HUES64 (cell line): ENCODE measurements around the gene AQP5.
"Not testable (repeated sequence)": the region's sequence is repeated elsewhere in the genome, so short reads cannot be mapped to it uniquely, and the experiment has no call there.

ENCODE experiments used
- H3K27ac ChIP-seq: 2 replicates; pipeline ENCODE4 v1.7.0; 2013; ENCODE audit warnings: low read depth, low read length, inconsistent platforms
- H3K27me3 ChIP-seq: 2 replicates; pipeline ENCODE4 v1.6.1; 2013; ENCODE audit warnings: mild to moderate bottlenecking, low read length; ENCODE audit not compliant: insufficient read depth
- H3K36me3 ChIP-seq: 2 replicates; pipeline ENCODE4 v1.6.1; 2013; ENCODE audit warnings: mild to moderate bottlenecking, low read length; ENCODE audit not compliant: insufficient read depth
- H3K4me1 ChIP-seq: 2 replicates; pipeline ENCODE4 v1.6.1; 2013; ENCODE audit warnings: mild to moderate bottlenecking, low read length, moderate library complexity; ENCODE audit not compliant: insufficient read depth
- H3K4me3 ChIP-seq: 2 replicates; pipeline ENCODE4 v1.5.1; 2013; ENCODE audit warnings: mild to moderate bottlenecking, low read length, moderate library complexity
- H3K9ac ChIP-seq: 2 replicates; pipeline ENCODE4 v1.6.1; 2013; ENCODE audit warnings: mild to moderate bottlenecking, low read depth, low read length
- H3K9me3 ChIP-seq: 2 replicates; pipeline ENCODE4 v1.6.1; 2013; ENCODE audit warnings: low read depth, low read length; ENCODE audit not compliant: insufficient read depth
- WGBS: fragments of 150-250, 120-280 bp; methylation state at CpG from one replicate; pipeline ENCODE4 v1.1.7; 2013; ENCODE audit warnings: missing lambda C conversion rate; 5-methylcytosine and 5-hydroxymethylcytosine counted together

Gene AQP5

GRCh38 chr12:49976557-49976956, 14.9 kb downstream of the AQP5 start:
- Histone ChIP-seq H3K9me3 (no peaks in the 10 kb centered on the region), H3K36me3 (no peaks in the 10 kb centered on the region), H3K27me3 (0 out of 2 replicates have a peak, but pooled peaks cover under 1% of the 10 kb centered on the region), H3K9ac (no peak overlapping the region), H3K4me1 (peaks cover 11% of the 10 kb centered on the region), H3K27ac (no peak overlapping the region), H3K4me3 (no peak overlapping the region)
- 95% methylated on average over 1 of the region's 2 CpGs for WGBS

- no peaks in the 10 kb centered on the region for H3K9me3 ChIP-seq
- H3K36me3 ChIP-seq, result no peaks in the 10 kb centered on the region
- H3K27ac ChIP-seq, result no peak overlapping the region
- H3K27me3 ChIP-seq, result no peaks in the 10 kb centered on the region
- WGBS, result 94% methylated on average over 4 of the region's 4 CpGs
- H3K9ac ChIP-seq, result no peak overlapping the region
- H3K4me1 ChIP-seq, result peaks cover 11% of the 10 kb centered on the region
- H3K4me3 ChIP-seq, result no peak overlapping the region
Observed at GRCh38 chr12:49978125-49978524, 16.5 kb downstream of the AQP5 start.

- no peak overlapping the region for H3K9ac ChIP-seq
- H3K27me3 ChIP-seq, result no peaks in the 10 kb centered on the region
- H3K4me1 ChIP-seq, result peaks cover 11% of the 10 kb centered on the region
- no peak overlapping the region for H3K4me3 ChIP-seq
- H3K27ac ChIP-seq, result no peak overlapping the region
- 54% methylated on average over 4 of the region's 10 CpGs for WGBS
- H3K36me3 ChIP-seq, result no peaks in the 10 kb centered on the region
- no peaks in the 10 kb centered on the region for H3K9me3 ChIP-seq
Observed at GRCh38 chr12:49979016-49979586, 17.4 kb downstream of the AQP5 start.

GRCh38 chr12:49979791-49980190, 18.1 kb downstream of the AQP5 start:
- WGBS, result 93% methylated on average over 2 of the region's 3 CpGs

DNA sequence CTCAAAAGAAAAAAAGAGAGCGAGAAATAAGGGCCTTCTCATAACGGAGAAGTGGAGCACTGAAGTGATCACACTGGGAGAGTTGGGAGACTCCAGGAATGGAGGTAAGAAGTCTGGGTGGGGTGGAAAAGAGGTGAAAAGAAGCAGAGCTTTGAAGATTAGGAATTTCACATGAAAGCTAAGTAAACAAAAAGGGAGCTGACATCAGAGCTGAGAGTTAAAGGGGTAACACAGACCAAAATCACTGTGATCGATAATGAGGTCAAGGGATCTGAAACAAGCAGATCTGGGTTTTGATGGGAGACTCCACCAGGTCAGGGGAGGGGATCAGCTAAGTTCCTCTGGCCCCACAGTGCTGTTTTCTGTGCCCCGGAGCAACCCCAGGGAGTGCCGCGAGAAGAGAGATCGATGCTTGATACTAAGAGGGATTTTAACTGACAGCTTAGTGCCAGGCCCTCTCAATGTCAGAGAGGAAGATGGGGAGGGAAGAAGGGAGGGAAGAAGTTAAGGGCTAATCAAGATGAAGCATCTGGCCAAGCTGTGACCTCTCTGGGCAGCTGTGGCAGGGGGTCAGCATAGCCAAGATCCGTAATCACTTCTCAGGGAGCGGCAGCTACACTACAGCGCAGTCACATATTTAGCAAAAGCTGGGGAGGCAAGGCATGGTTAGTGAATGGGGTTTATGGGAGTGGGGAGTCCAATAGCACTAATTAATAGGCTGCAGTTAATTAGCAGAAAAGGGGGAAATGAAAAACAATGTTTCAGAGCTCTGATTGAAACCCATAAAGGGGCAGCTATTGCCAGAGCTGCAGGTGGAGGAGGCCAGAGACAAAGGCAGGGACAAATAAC, 19.1 kb downstream of the AQP5 start:
- H3K9me3 ChIP-seq, result no peaks in the 10 kb centered on the region
- no peaks in the 10 kb centered on the region for H3K36me3 ChIP-seq
- WGBS, result 81% methylated on average over 10 of the region's 10 CpGs
- H3K9ac ChIP-seq, result no peak overlapping the region
- H3K27me3 ChIP-seq, result no peaks in the 10 kb centered on the region
- peaks cover 11% of the 10 kb centered on the region for H3K4me1 ChIP-seq
- no peak overlapping the region for H3K27ac ChIP-seq
- no peak overlapping the region for H3K4me3 ChIP-seq

More at GRCh38 chr12:49979791-49980190, 18.1 kb downstream of the AQP5 start:
- H3K4me3 ChIP-seq, result no peak overlapping the region
- H3K9ac ChIP-seq, result no peak overlapping the region
- no peaks in the 10 kb centered on the region for H3K9me3 ChIP-seq
- no peak overlapping the region for H3K27ac ChIP-seq
- H3K36me3 ChIP-seq, result no peaks in the 10 kb centered on the region
- H3K27me3 ChIP-seq, result no peaks in the 10 kb centered on the region
- peaks cover 11% of the 10 kb centered on the region for H3K4me1 ChIP-seq

DNA sequence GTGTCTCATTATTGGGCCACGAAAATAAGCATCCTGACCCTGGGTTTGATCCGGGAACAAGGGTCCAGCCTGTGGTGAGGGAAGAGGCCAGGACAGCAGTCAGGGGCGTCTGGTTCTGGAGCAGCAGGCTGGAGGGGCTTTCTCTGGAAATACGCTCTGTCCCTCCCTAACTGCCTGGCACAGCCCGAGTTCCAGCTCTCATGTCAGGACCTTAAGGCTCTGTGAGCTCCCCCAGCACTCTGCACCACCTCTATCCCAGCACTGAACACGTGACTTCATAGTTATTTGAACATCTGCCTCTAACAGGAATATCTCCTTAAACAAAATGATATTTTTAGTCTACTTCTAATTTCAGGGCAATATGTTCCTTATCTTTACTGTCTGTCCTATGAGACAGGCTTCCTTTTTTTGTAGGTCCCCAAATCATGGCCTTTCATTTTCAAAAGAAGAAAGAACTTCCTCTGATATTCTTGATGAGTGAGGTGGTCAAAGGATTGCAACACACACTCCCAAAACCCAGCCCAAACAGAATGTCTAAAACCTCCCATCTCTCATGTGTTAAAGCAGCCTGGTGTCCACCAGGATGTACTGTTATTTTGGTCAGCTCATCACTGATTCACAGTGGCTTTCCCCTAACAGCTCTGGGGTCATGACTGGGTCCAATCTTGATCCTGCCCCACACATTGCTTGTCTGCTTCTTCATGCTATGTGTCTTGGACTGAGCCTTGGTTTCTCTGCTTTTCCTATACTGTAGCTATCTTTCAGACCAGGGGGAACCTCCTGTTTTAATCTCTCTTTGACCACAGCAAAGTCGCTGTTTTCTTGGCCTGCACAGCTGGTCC, 20.8 kb downstream of the AQP5 start:
- Histone ChIP-seq H3K27me3 (no peaks in the 10 kb centered on the region), H3K4me3 (no peak overlapping the region), H3K36me3 (0 out of 2 replicates have a peak, but pooled peaks cover 3% of the 10 kb centered on the region), H3K9ac (no peak overlapping the region), H3K4me1 (peaks cover 11% of the 10 kb centered on the region), H3K9me3 (no peaks in the 10 kb centered on the region), H3K27ac (no peak overlapping the region)
- 90% methylated on average over 7 of the region's 7 CpGs for WGBS

- Histone ChIP-seq H3K27me3 (no peaks in the 10 kb centered on the region), H3K9me3 (no peaks in the 10 kb centered on the region), H3K9ac (no peak overlapping the region), H3K27ac (no peak overlapping the region), H3K36me3 (peaks cover 16% of the 10 kb centered on the region), H3K4me1 (peaks cover 7% of the 10 kb centered on the region), H3K4me3 (no peak overlapping the region)
- WGBS, result 67% methylated on average over 7 of the region's 8 CpGs
Observed at GRCh38 chr12:49983892-49984291, 22.2 kb downstream of the AQP5 start.

DNA sequence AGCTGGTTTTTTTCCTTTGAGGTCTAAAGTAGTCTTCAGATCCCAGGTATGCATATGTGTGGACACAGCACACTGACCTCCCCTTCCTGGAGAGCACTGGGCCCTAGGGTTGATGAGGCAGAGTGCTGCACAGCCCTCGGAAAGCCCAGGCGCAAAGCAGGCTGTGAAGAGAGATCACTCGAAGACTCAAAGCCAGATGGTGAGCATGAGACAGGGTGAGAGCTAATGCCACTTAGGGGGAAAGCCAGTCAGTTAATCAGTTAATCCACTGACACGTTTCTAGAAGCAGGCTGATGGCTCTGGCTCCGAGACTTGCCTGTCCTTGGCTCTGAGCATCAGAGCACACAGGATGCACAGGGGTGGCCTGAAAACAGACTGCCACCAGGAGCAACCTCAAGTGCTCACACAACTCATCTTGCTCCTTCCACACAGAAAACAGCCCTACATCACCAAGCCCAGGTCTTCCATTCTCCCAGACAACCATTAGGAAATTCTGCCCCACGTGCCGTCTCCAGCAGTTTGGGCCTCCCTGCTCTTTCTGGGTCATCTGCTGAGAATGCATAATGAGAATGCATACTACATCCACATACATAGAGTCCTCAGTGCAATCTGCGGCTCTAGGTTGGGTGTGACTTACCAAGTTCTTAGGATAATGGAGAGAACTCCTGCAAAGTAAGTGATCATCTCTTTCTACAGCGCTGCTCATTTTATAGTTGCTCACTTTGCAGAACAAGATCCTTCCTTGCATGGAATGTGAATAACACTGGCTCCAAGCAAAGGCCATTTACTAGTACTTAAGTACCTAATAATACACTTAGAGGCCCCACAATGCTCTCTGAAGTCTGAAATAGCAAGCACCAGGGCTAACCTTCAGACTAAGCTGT, 23.0 kb downstream of the AQP5 start:
- Histone ChIP-seq H3K4me3 (no peak overlapping the region), H3K27me3 (no peaks in the 10 kb centered on the region), H3K9me3 (no peaks in the 10 kb centered on the region), H3K27ac (no peak overlapping the region), H3K9ac (no peak overlapping the region), H3K4me1 (peaks cover 4% of the 10 kb centered on the region; the same call in 1 of the 2 replicates), H3K36me3 (peaks cover 24% of the 10 kb centered on the region)
- 90% methylated on average over 9 of the region's 9 CpGs for WGBS

GRCh38 chr12:49985981-49986380, 24.3 kb downstream of the AQP5 start:
- Histone ChIP-seq H3K36me3 (peaks cover 37% of the 10 kb centered on the region), H3K4me3 (no peak overlapping the region), H3K27ac (no peak overlapping the region), H3K9me3 (no peaks in the 10 kb centered on the region), H3K4me1 (no peaks in the 10 kb centered on the region; the same call in 1 of the 2 replicates), H3K27me3 (no peaks in the 10 kb centered on the region), H3K9ac (no peak overlapping the region)
- 87% methylated on average over 5 of the region's 5 CpGs for WGBS

DNA sequence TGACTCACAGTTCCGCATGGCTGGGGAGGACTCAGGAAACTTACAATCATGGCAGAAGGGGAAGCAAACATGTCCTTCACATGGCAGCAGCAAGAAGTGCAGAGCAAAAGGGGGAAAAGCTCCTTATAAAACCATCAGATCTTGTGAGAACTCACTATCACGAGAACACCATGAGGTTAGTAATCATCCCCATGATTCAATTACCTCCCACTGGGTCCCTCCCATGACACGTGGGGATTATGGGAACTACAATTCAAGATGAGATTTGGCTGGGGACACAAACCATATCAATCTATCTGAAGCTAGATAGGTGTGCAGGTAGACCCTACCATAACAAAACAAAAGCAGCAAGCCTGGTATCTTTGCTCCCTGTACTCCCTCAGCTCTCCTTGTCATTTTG, 24.8 kb downstream of the AQP5 start:
- not testable (repeated sequence) for H3K27me3 ChIP-seq, H3K27ac ChIP-seq, H3K9ac ChIP-seq, H3K9me3 ChIP-seq, H3K4me1 ChIP-seq, H3K4me3 ChIP-seq
- WGBS, result 86% methylated on average over 3 of the region's 3 CpGs
- peaks cover 41% of the 10 kb centered on the region for H3K36me3 ChIP-seq
